ENCODE measurements around the gene NGB. TPM values are rescaled to one million over a fixed set of nuclear protein-coding genes. Genes with fewer than 3 reads are reported as not detected.

Gene NGB
- total RNA-seq, 1 donor from 2014 or later: 0.12 TPM

- no peak overlapping the region for H3K4me3 ChIP-seq (ENCODE audit: low read depth, low read length)
- DNase-seq (ENCODE audit: low read depth): no peak
- TF ChIP-seq CTCF (conservative IDR thresholded peaks at IDR 0.05; ENCODE audit: low read depth, low read length): no peak
Measured at GRCh38 chr14:77299771-77300170, 28.8 kb upstream of the NGB start.

GRCh38 chr14:77296906-77297305 is 25.9 kb upstream of the NGB start:
- no peak for TF ChIP-seq CTCF (conservative IDR thresholded peaks at IDR 0.05; ENCODE audit: low read depth, low read length)

GRCh38 chr14:77296155-77296554 is 25.1 kb upstream of the NGB start:
- DNase-seq (ENCODE audit: low read depth): no peak
- no peak overlapping the region for H3K4me3 ChIP-seq (ENCODE audit: low read depth, low read length)
- no peak for TF ChIP-seq CTCF (conservative IDR thresholded peaks at IDR 0.05; ENCODE audit: low read depth, low read length)

More at GRCh38 chr14:77296906-77297305, 25.9 kb upstream of the NGB start:
- H3K4me3 ChIP-seq (ENCODE audit: low read depth, low read length): no peak overlapping the region
- DNase-seq (ENCODE audit: low read depth): no peak

- peak; percentile 16 for TF ChIP-seq CTCF (conservative IDR thresholded peaks at IDR 0.05; ENCODE audit: low read depth, low read length)
- DNase-seq (ENCODE audit: low read depth): no peak
- no peak overlapping the region for H3K4me3 ChIP-seq (ENCODE audit: low read depth, low read length)
Measured at GRCh38 chr14:77290705-77291104, 19.7 kb upstream of the NGB start.

GRCh38 chr14:77286576-77286975 is 15.6 kb upstream of the NGB start:
- no peak overlapping the region for H3K4me3 ChIP-seq (ENCODE audit: low read depth, low read length)
- no peak for TF ChIP-seq CTCF (conservative IDR thresholded peaks at IDR 0.05; ENCODE audit: low read depth, low read length)
- no peak for DNase-seq (ENCODE audit: low read depth)

GRCh38 chr14:77284466-77284865 is 13.5 kb upstream of the NGB start:
- no peak for TF ChIP-seq CTCF (conservative IDR thresholded peaks at IDR 0.05; ENCODE audit: low read depth, low read length)
- no peak for DNase-seq (ENCODE audit: low read depth)
- H3K4me3 ChIP-seq (ENCODE audit: low read depth, low read length): no peak overlapping the region

GRCh38 chr14:77284066-77284465 is 13.1 kb upstream of the NGB start:
- no peak for DNase-seq (ENCODE audit: low read depth)
- H3K4me3 ChIP-seq (ENCODE audit: low read depth, low read length): no peak overlapping the region
- TF ChIP-seq CTCF (conservative IDR thresholded peaks at IDR 0.05; ENCODE audit: low read depth, low read length): no peak
